ENCODE results near the gene OXA1L.
"Not testable (repeated sequence)": the region's sequence is repeated elsewhere in the genome, so short reads cannot be mapped to it uniquely, and the experiment has no call there.

OXA1L gene

GRCh38 chr14:22766457-22767322 is at the start of gene OXA1L:
Gene OXA1L (plus strand): TSS chr14:22766688. CDS start chr14:22766702, 14 bp downstream.
- DNase-seq (ENCODE audit: insufficient read length, low spot score) (peak; percentile 61), FAIRE-seq (peak; percentile 90)
- peak; percentile 67; the same call in 1 of the 2 replicates for TF ChIP-seq POLR2A (IDR thresholded peaks at IDR 0.05; ENCODE audit: low read depth, low read length)

GRCh38 chr14:22718091-22718490 is 48.4 kb upstream of the OXA1L start:
- DNase-seq (ENCODE audit: insufficient read length, low spot score) (no peak), FAIRE-seq (no peak)
- TF ChIP-seq POLR2A (IDR thresholded peaks at IDR 0.05; ENCODE audit: low read depth, low read length) = no peak

- FAIRE-seq = no peak
Observed at GRCh38 chr14:22721213-22721612, 45.3 kb upstream of the OXA1L start.

GRCh38 chr14:22723815-22724214 is 42.7 kb upstream of the OXA1L start:
- no peak for DNase-seq (ENCODE audit: insufficient read length, low spot score)
- TF ChIP-seq POLR2A (IDR thresholded peaks at IDR 0.05; ENCODE audit: low read depth, low read length) = no peak
- no peak for FAIRE-seq

More at GRCh38 chr14:22721213-22721612, 45.3 kb upstream of the OXA1L start:
- TF ChIP-seq POLR2A (IDR thresholded peaks at IDR 0.05; ENCODE audit: low read depth, low read length) = no peak
- no peak for DNase-seq (ENCODE audit: insufficient read length, low spot score)

- not testable (repeated sequence) for FAIRE-seq; DNase-seq (ENCODE audit: insufficient read length, low spot score)
Observed at GRCh38 chr14:22724847-22725246, 41.6 kb upstream of the OXA1L start.

- DNase-seq (ENCODE audit: insufficient read length, low spot score); FAIRE-seq: not testable (repeated sequence)
Observed at GRCh38 chr14:22725374-22725773, 41.1 kb upstream of the OXA1L start.

- TF ChIP-seq POLR2A (IDR thresholded peaks at IDR 0.05; ENCODE audit: low read depth, low read length) = no peak
- no peak for DNase-seq (ENCODE audit: insufficient read length, low spot score)
- FAIRE-seq = no peak
Observed at GRCh38 chr14:22726012-22726411, 40.5 kb upstream of the OXA1L start.

GRCh38 chr14:22732062-22732461 is 34.4 kb upstream of the OXA1L start:
- not testable (repeated sequence) for DNase-seq (ENCODE audit: insufficient read length, low spot score); FAIRE-seq

GRCh38 chr14:22733829-22734228 is 32.7 kb upstream of the OXA1L start:
- TF ChIP-seq POLR2A (IDR thresholded peaks at IDR 0.05; ENCODE audit: low read depth, low read length) = no peak
- DNase-seq (ENCODE audit: insufficient read length, low spot score) = no peak
- no peak for FAIRE-seq

- no peak for TF ChIP-seq POLR2A (IDR thresholded peaks at IDR 0.05; ENCODE audit: low read depth, low read length)
- FAIRE-seq = no peak
- DNase-seq (ENCODE audit: insufficient read length, low spot score) = no peak
Observed at GRCh38 chr14:22735096-22735495, 31.4 kb upstream of the OXA1L start.

- not testable (repeated sequence) for DNase-seq (ENCODE audit: insufficient read length, low spot score); FAIRE-seq
Observed at GRCh38 chr14:22736384-22736783, 30.1 kb upstream of the OXA1L start.

- DNase-seq (ENCODE audit: insufficient read length, low spot score) (no peak), FAIRE-seq (no peak)
- TF ChIP-seq POLR2A (IDR thresholded peaks at IDR 0.05; ENCODE audit: low read depth, low read length) = no peak
Observed at GRCh38 chr14:22737052-22737451, 29.4 kb upstream of the OXA1L start.

GRCh38 chr14:22739423-22739822 is 27.1 kb upstream of the OXA1L start:
- FAIRE-seq = no peak

GRCh38 chr14:22740020-22740419 is 26.5 kb upstream of the OXA1L start:
- TF ChIP-seq POLR2A (IDR thresholded peaks at IDR 0.05; ENCODE audit: low read depth, low read length) = no peak
- DNase-seq (ENCODE audit: insufficient read length, low spot score) (no peak), FAIRE-seq (no peak)

More at GRCh38 chr14:22739423-22739822, 27.1 kb upstream of the OXA1L start:
- TF ChIP-seq POLR2A (IDR thresholded peaks at IDR 0.05; ENCODE audit: low read depth, low read length) = no peak
- no peak for DNase-seq (ENCODE audit: insufficient read length, low spot score)

- DNase-seq (ENCODE audit: insufficient read length, low spot score) (no peak), FAIRE-seq (no peak)
- TF ChIP-seq POLR2A (IDR thresholded peaks at IDR 0.05; ENCODE audit: low read depth, low read length) = no peak
Observed at GRCh38 chr14:22747769-22748168, 18.7 kb upstream of the OXA1L start.
